SJSA1 (cell line): ENCODE measurements around the gene ANKRD18B. TPM values are rescaled to one million over a fixed set of nuclear protein-coding genes. Genes with fewer than 3 reads are reported as not detected.
"Not testable (repeated sequence)": the region's sequence is repeated elsewhere in the genome, so short reads cannot be mapped to it uniquely, and the experiment has no call there.

ENCODE experiments used
- DNase-seq, 2 experiments: peaks; one replicate each; pipeline ENCODE4 v3.0.0-alpha.2; 2015 to 2020; ENCODE audit warnings: low spot score in 2 of 2, low read depth in 1 of 2
- H3K27ac ChIP-seq: fragments of 250-450 bp; sonication (Bioruptor Pico); 2 replicates; pipeline ENCODE4 v1.5.1; 2020; ENCODE audit warnings: mild to moderate bottlenecking, moderate library complexity
- H3K27me3 ChIP-seq: fragments of 250-450 bp; sonication (Bioruptor Pico); replicated peaks from 2 replicates; pipeline ENCODE4 v1.5.1; 2020; ENCODE audit warnings: mild to moderate bottlenecking, moderate library complexity
- H3K36me3 ChIP-seq: fragments of 250-450 bp; sonication (Bioruptor Pico); 2 replicates; pipeline ENCODE4 v1.5.1; 2020; ENCODE audit warnings: mild to moderate bottlenecking
- H3K4me1 ChIP-seq: fragments of 250-450 bp; sonication (Bioruptor Pico); replicated peaks from 2 replicates; pipeline ENCODE4 v1.6.1; 2021; ENCODE audit warnings: mild to moderate bottlenecking
- H3K4me3 ChIP-seq: fragments of 250-450 bp; sonication (Bioruptor Pico); 2 replicates; pipeline ENCODE4 v1.5.1; 2020; ENCODE audit warnings: mild to moderate bottlenecking
- H3K9me3 ChIP-seq: fragments of 250-450 bp; sonication (Bioruptor Pico); replicated peaks from 2 replicates; pipeline ENCODE4 v1.5.1; 2020; ENCODE audit warnings: mild to moderate bottlenecking
- total RNA-seq: library from RNA; depleted of rRNA; stranded (reverse); fragments of >200 nt; shearing (Covaris generic); gene quantifications from 2 replicates; pipeline ENCODE4 v1.2.3, GENCODE V29; 2014

The ANKRD18B gene
- total RNA-seq, 1 experiment from 2014 or later = not detected

DNA sequence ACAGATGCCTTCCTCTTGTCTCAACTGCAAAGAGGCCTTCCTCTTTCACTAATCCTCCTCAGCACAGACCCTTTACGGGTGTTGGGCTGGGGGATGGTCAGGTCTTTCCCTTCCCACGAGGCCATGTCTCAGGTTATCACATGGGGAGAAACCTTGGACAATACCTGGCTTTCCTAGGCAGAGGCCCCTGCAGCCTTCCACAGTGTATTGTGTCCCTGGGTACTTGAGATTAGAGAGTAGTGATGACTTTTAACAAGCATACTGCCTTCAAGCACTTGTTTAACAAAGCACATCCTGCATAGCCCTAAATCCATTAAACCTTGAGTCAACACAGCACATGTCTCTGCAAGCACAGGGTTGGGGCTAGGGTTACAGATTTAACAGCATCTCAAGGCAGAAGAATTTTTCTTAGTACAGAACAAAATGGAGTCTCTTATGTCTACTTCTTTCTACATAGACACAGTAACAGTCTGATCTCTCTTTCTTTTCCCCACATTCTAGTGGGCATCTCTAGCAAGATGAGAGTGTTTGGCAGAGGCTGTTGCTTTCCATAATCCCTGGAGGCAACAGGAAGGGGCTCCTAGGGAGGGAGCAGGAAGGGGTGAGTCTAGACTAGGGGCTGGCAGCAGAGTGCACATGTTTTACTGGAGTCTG is 8.6 kb upstream of the ANKRD18B start:
- not testable (repeated sequence) for H3K36me3 ChIP-seq, DNase-seq, H3K4me1 ChIP-seq, H3K27ac ChIP-seq, H3K4me3 ChIP-seq, H3K9me3 ChIP-seq, H3K27me3 ChIP-seq

- not testable (repeated sequence) for H3K9me3 ChIP-seq, DNase-seq, H3K36me3 ChIP-seq, H3K4me1 ChIP-seq, H3K27me3 ChIP-seq, H3K27ac ChIP-seq, H3K4me3 ChIP-seq
Measured at GRCh38 chr9:33516397-33516796, 7.7 kb upstream of the ANKRD18B start.

DNA sequence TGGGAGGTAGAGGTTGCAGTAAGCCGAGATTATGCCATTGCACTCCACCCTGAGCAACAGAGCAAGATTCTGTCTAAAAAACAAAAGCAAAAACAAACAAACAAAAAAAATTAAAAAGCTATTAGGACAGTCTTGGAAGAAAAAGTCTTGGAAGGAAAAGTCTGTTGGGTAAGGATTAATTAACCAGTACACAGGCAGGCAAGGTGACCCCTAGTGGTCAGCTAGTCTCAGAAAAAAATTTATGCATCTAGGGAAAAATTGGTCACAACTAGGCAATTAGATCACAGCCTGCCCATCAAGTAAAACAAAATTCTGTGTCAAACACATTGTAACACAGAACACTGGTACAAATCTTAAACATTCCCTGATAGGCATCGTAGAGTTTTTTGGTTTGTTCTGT is 6.7 kb upstream of the ANKRD18B start:
- Histone ChIP-seq H3K4me3 (no peak overlapping the region), H3K27me3 (no peaks in the 10 kb centered on the region), H3K4me1 (no peaks in the 10 kb centered on the region), H3K9me3 (no peaks in the 10 kb centered on the region), H3K27ac (no peak overlapping the region), H3K36me3 (no peaks in the 10 kb centered on the region)
- DNase-seq = no peak

DNA sequence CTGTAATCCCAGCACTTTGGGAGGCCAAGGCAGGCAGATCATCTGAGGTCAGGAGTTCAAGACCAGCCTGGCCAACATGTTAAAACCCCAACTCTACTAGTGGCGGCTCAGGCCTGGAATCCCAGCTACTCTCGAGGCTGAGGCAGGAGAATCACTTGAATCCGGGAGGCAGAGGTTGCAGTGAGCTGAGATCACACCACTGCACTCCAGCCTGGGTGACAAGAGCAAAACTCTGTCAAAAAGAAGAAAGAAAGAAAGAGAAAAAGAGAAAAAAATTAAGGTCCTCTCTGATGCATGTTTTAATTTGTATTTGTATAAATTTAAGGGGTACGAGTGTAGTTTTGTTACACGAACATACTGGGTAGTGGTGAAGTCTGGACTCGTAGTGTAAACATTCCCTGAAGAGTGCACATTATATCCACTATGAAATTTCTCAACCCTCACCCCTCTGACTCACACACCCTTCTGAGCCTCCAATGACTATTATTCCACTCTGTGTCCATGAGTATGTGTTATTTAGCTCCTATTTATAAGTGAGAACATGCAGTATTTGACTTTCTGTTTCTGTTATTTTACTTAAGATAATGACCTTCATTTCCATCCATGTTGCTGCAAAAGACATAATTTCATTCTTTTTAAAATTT is 6.0 kb upstream of the ANKRD18B start:
- not testable (repeated sequence) for H3K4me3 ChIP-seq, H3K27ac ChIP-seq, H3K36me3 ChIP-seq, DNase-seq, H3K4me1 ChIP-seq, H3K27me3 ChIP-seq, H3K9me3 ChIP-seq

- not testable (repeated sequence) for DNase-seq
Measured at GRCh38 chr9:33521861-33522260, 2.2 kb upstream of the ANKRD18B start.

GRCh38 chr9:33524306-33524947 is 376 bp downstream of the ANKRD18B start:
- Histone ChIP-seq H3K9me3 (no peaks in the 10 kb centered on the region), H3K36me3 (no peaks in the 10 kb centered on the region), H3K27ac (no peak overlapping the region), H3K27me3 (peaks cover 9% of the 10 kb centered on the region; the same call in 1 of the 2 replicates), H3K4me1 (peaks cover 4% of the 10 kb centered on the region), H3K4me3 (no peak overlapping the region)
- no peak for DNase-seq

More at GRCh38 chr9:33521861-33522260, 2.2 kb upstream of the ANKRD18B start:
- H3K36me3 ChIP-seq, H3K27me3 ChIP-seq, H3K9me3 ChIP-seq, H3K4me1 ChIP-seq, H3K4me3 ChIP-seq, H3K27ac ChIP-seq: not testable (repeated sequence)

DNA sequence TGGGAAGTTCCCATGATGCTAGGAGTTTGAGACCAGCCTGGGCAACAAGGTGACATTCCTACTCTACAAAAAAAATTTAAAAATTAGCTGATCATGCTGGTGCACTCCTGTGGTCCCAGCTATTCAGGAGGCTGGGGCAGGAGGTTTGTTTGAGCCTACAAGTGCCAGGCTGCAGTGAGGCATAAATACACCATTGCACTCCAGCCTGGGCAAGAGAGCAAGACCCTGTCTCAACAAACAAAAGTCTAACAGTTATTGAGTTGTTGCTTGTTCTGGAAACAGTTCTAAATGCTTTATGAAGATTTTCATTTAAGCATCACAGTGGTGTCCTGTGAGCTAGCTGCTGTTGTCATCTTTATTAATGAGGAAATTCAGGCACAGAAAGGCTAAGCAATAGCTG is 4.0 kb downstream of the ANKRD18B start:
- H3K27ac ChIP-seq, H3K36me3 ChIP-seq, H3K4me1 ChIP-seq, DNase-seq, H3K4me3 ChIP-seq, H3K9me3 ChIP-seq, H3K27me3 ChIP-seq: not testable (repeated sequence)

GRCh38 chr9:33533958-33534357 is 9.9 kb downstream of the ANKRD18B start:
- not testable (repeated sequence) for H3K36me3 ChIP-seq, H3K27me3 ChIP-seq, H3K27ac ChIP-seq, H3K9me3 ChIP-seq, H3K4me3 ChIP-seq, DNase-seq, H3K4me1 ChIP-seq

DNA sequence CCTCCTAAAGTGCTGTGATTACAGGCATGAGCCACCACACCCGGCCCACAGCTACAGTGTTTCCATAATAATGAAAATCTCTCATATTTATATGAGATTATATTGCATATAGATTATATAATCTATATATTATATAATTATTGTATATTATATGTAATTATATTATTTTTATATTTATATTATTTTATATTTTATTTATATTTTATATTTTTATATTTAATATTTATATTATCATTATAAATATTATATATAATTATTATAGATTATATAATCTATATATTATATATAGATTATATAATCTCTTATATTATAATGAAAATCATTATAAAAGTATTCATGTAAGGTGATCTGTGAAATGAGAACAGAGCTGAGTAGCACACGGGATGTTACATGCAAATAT is 11.5 kb downstream of the ANKRD18B start:
- Histone ChIP-seq H3K36me3 (no peaks in the 10 kb centered on the region), H3K27ac (no peak overlapping the region), H3K4me3 (no peak overlapping the region), H3K9me3 (no peaks in the 10 kb centered on the region), H3K4me1 (no peaks in the 10 kb centered on the region), H3K27me3 (no peaks in the 10 kb centered on the region)
- DNase-seq = no peak

DNA sequence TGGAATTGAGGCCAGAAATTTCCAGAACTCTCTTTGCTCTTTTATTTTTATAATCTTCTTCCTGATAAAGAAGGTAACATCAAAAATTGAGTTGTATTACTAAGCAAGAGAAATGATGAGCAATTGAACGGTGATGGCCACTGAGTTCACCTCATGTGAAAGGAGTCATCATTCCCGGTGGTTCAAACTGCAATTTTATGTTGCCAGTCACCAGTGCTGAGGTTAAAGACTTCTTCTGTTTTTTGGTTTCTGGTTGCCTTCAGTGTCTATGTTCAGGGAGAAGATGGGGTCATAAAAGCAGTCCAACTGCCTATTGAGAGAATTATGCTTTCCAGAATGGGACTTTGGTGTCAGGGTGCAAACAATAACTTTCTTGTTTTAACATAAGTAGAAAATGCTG is 19.4 kb downstream of the ANKRD18B start:
- DNase-seq = not testable (repeated sequence)

DNA sequence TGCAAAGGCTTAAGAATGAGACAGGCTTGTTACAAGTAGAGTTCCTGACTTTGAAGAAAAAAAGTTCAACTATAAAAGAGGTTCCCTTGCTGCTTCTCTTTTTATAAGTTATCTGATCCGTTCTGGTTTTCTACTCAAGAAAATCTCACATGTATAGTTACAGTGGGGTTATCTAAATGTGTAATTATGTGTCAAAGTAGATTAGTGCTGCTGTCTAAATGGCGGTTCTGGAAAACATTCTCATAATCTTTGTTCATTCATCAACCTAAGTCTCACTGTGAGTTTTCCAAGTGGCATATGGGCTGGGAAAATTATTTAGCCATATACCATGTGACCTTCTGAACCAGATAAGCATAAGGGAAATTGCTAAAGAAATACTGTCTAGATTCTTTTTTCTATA is 21.7 kb downstream of the ANKRD18B start:
- H3K4me1 ChIP-seq = not testable (repeated sequence)

More for the DNA sequence above, 19.4 kb downstream of the ANKRD18B start:
- not testable (repeated sequence) for H3K27ac ChIP-seq, H3K4me1 ChIP-seq, H3K4me3 ChIP-seq, H3K9me3 ChIP-seq, H3K36me3 ChIP-seq, H3K27me3 ChIP-seq

GRCh38 chr9:33548816-33549215 is 24.8 kb downstream of the ANKRD18B start:
- H3K27me3 ChIP-seq, H3K9me3 ChIP-seq, DNase-seq, H3K4me1 ChIP-seq, H3K4me3 ChIP-seq, H3K36me3 ChIP-seq, H3K27ac ChIP-seq: not testable (repeated sequence)

More for the DNA sequence above, 21.7 kb downstream of the ANKRD18B start:
- H3K36me3 ChIP-seq, H3K27ac ChIP-seq, H3K9me3 ChIP-seq, H3K27me3 ChIP-seq, DNase-seq, H3K4me3 ChIP-seq: not testable (repeated sequence)

DNA sequence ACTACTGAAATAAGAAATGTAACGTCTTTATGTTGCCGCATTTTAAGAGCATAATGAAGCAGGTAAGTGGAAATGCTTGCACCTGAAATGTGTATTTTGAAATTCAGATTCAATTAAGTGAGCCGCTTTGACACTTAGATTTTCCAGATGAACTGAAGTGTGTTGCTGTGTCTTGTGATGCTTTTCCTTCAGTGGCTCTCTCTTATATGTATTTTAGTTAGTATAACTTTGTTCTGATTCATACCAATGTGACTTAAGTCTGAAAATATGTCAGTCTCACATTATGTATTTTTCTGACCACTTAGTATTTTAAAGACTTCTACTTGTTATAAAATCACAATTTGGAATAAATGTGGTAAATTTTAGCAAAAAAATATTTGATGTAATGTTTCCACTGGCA is 25.4 kb downstream of the ANKRD18B start:
- DNase-seq, H3K9me3 ChIP-seq, H3K4me3 ChIP-seq, H3K4me1 ChIP-seq, H3K27me3 ChIP-seq, H3K36me3 ChIP-seq, H3K27ac ChIP-seq: not testable (repeated sequence)

DNA sequence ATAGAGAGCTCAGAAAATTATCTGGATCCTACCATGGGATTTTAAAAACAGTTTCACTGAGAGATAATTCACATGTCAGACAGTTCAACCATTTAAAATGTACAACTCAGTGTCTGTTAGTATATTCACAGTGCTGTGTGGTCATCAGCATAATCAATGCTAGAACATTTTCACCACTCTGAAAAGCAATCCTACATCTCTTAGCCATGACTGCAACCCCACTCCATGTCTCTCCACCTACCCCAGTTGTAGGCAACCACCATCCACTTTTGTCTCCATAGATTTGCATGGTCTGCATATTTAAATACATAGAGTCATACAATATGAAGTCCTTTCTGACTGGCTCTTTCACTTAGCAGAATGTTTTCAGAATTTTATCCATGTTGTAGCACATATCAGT is 27.1 kb downstream of the ANKRD18B start:
- H3K4me1 ChIP-seq, H3K9me3 ChIP-seq, H3K27ac ChIP-seq, H3K27me3 ChIP-seq, H3K4me3 ChIP-seq, DNase-seq, H3K36me3 ChIP-seq: not testable (repeated sequence)
